Progenitor cell of endocrine pancreas (in vitro differentiated cells): ENCODE measurements around the gene TPCN1. TPM values are rescaled to one million over a fixed set of nuclear protein-coding genes. Genes with fewer than 3 reads are reported as not detected.

Experiments used
- DNase-seq: peaks from one replicate; pipeline ENCODE4 v3.0.0; 2021; ENCODE audit warnings: low spot score; ENCODE audit not compliant: unreplicated experiment
- H3K27ac Mint-ChIP-seq: 2 replicates; pipeline ENCODE4 v1.8.0; 2021; ENCODE audit warnings: mild to moderate bottlenecking, moderate library complexity, mixed read lengths
- H3K27me3 Mint-ChIP-seq: 2 replicates; pipeline ENCODE4 v1.8.0; 2021; ENCODE audit warnings: mixed read lengths
- H3K36me3 Mint-ChIP-seq: 2 replicates; pipeline ENCODE4 v1.8.0; 2022; ENCODE audit warnings: mixed read lengths; ENCODE audit not compliant: insufficient read depth
- H3K4me1 Mint-ChIP-seq: 2 replicates; pipeline ENCODE4 v1.8.0; 2021; ENCODE audit warnings: low read depth, mixed read lengths
- H3K4me3 Mint-ChIP-seq: 2 replicates; pipeline ENCODE4 v1.8.0; 2021; ENCODE audit warnings: low read depth, mild to moderate bottlenecking, moderate library complexity, mixed read lengths
- H3K9me3 Mint-ChIP-seq: 2 replicates; pipeline ENCODE4 v1.8.0; 2021; ENCODE audit warnings: low read depth, mixed read lengths
- total RNA-seq: library from RNA; stranded (reverse); gene quantifications from 2 replicates; pipeline ENCODE4 v1.2.1, GENCODE V29; 2021
- TF ChIP-seq, protein P1 (sequence below): fragments of 200-600 bp; sonication (generic); IDR thresholded peaks from one replicate; pipeline ENCODE4 v1.5.0; 2021; ENCODE audit warnings: antibody characterized with exemption, mild to moderate bottlenecking; ENCODE audit not compliant: unreplicated experiment

Gene TPCN1
- total RNA-seq, 1 donor from 2014 or later: 34.1 TPM

DNA sequence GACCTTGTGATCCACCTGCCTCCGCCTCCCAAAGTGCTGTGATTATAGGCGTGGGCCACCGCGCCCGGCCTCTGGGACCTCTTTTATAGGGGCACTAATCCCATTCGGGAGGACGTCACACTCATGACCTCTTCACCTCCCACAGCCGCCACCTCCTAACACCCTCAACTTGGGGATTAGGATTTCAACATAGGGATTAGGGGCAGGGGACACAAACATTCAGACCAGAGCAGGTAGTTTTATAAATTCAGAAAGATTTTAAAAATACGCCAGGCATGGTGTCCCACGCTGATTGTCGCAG lies 49.4 kb downstream of the TPCN1 start:
- Mint-ChIP-seq H3K9me3 (no peaks in the 10 kb centered on the region), H3K4me1 (peaks cover 12% of the 10 kb centered on the region), H3K27ac (no peak overlapping the region), H3K36me3 (peaks cover 4% of the 10 kb centered on the region), H3K27me3 (no peaks in the 10 kb centered on the region), H3K4me3 (no peak overlapping the region)
- TF ChIP-seq, protein P1, sequence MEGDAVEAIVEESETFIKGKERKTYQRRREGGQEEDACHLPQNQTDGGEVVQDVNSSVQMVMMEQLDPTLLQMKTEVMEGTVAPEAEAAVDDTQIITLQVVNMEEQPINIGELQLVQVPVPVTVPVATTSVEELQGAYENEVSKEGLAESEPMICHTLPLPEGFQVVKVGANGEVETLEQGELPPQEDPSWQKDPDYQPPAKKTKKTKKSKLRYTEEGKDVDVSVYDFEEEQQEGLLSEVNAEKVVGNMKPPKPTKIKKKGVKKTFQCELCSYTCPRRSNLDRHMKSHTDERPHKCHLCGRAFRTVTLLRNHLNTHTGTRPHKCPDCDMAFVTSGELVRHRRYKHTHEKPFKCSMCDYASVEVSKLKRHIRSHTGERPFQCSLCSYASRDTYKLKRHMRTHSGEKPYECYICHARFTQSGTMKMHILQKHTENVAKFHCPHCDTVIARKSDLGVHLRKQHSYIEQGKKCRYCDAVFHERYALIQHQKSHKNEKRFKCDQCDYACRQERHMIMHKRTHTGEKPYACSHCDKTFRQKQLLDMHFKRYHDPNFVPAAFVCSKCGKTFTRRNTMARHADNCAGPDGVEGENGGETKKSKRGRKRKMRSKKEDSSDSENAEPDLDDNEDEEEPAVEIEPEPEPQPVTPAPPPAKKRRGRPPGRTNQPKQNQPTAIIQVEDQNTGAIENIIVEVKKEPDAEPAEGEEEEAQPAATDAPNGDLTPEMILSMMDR: no peak
- no peak for DNase-seq

DNA sequence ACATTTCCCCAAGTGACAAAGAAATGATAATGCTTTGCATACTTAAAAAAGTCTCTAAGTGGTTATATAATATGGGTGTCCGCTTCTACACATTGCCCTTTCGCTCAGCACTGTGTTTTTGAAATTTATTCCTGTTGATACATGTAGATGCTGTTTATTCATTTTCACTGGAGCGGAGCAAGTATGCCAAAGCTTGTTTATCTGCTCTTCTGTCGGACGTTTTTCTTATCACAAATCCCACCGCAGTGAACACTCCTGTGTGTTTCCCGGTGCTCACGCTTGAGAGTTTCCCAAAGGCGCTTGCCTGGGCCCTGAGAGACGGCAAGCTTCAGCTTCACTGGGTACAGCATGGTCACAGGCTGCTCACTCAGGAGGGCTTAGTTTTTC lies 50.2 kb downstream of the TPCN1 start:
- no peaks in the 10 kb centered on the region for H3K9me3 Mint-ChIP-seq

GRCh38 chr12:113271853-113272561 lies 50.7 kb downstream of the TPCN1 start:
- no peaks in the 10 kb centered on the region for H3K27me3 Mint-ChIP-seq
- no peak for DNase-seq
- TF ChIP-seq, protein P1: no peak
- peaks cover 12% of the 10 kb centered on the region for H3K4me1 Mint-ChIP-seq
- no peak overlapping the region for H3K4me3 Mint-ChIP-seq
- H3K27ac Mint-ChIP-seq: no peak overlapping the region
- peaks cover 2% of the 10 kb centered on the region for H3K36me3 Mint-ChIP-seq
- no peaks in the 10 kb centered on the region for H3K9me3 Mint-ChIP-seq

More for the DNA sequence above, 50.2 kb downstream of the TPCN1 start:
- no peak overlapping the region for H3K4me3 Mint-ChIP-seq
- TF ChIP-seq, protein P1: no peak
- H3K27ac Mint-ChIP-seq: no peak overlapping the region
- DNase-seq: no peak
- H3K36me3 Mint-ChIP-seq: peaks cover 2% of the 10 kb centered on the region
- H3K4me1 Mint-ChIP-seq: peaks cover 12% of the 10 kb centered on the region
- no peaks in the 10 kb centered on the region for H3K27me3 Mint-ChIP-seq

DNA sequence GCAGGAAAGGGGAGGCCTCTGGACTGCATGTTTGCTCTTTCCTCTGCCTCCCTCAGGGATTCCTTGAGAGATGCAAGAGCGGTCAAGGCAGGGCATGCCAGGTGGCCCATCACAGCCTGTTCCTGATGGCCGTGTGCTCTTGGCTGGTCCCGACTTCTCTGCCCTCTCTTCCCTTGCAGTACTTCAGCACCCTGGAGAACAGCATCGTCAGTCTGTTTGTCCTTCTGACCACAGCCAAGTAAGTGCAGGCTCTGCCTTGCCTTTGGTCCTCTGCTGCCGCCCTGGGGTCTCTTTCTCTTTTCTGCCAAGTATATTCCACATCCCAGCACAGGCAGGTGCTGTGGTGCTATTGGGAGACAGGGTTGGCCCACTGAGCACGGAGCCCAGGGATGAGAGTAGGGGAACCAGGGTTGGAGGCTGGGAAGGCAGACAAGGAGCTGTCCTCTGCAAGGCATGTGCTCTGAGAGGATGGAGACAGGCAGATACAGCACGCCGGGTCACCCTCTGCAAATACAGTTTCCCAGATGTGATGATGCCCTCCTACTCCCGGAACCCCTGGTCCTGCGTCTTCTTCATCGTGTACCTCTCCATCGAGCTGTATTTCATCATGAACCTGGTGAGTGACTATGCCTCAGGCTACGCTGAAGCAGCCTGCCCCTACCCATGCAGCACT lies 51.9 kb downstream of the TPCN1 start:
- TF ChIP-seq, protein P1: no peak
- H3K27ac Mint-ChIP-seq: no peak overlapping the region
- peaks cover 12% of the 10 kb centered on the region for H3K4me1 Mint-ChIP-seq
- no peak for DNase-seq
- H3K9me3 Mint-ChIP-seq: no peaks in the 10 kb centered on the region
- H3K27me3 Mint-ChIP-seq: no peaks in the 10 kb centered on the region
- no peak overlapping the region for H3K4me3 Mint-ChIP-seq
- peaks cover 2% of the 10 kb centered on the region for H3K36me3 Mint-ChIP-seq

DNA sequence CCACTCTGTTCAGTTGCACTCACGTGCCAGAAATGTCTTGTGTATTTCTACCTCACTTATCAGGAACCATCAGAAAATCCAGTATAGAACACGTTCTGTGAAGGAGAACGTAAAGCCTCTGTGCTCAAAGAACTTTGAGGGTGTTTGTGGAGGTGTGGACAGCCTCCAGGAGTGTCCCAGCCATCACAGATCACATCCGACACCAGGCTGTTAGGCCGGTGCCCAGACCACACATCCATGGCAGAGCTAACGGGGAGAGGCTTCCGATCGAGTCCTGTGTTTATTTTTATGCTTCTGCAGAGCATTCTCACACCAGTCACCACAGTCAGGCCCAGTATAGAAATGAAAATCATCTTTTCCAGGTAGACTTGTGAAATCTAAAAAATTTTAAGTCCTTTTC lies 53.6 kb downstream of the TPCN1 start:
- Mint-ChIP-seq H3K27me3 (no peaks in the 10 kb centered on the region), H3K4me3 (no peak overlapping the region), H3K9me3 (no peaks in the 10 kb centered on the region), H3K4me1 (peaks cover 12% of the 10 kb centered on the region), H3K36me3 (peaks cover 2% of the 10 kb centered on the region), H3K27ac (no peak overlapping the region)
- DNase-seq: no peak
- TF ChIP-seq, protein P1: no peak
